HG03066 (cell line): Measurements from ENCODE around the gene ARPC1A.
"Not testable (repeated sequence)": the region's sequence is repeated elsewhere in the genome, so short reads cannot be mapped to it uniquely, and the experiment has no call there.

Source experiments
- ATAC-seq: cut with Tn5 transposase; IDR thresholded peaks from one replicate; pipeline ENCODE4 v1.9.1; 2021; ENCODE audit warnings: low read depth; ENCODE audit not compliant: unreplicated experiment

Gene ARPC1A

GRCh38 chr7:99325592-99326407 is at the start of gene ARPC1A:
Gene ARPC1A (plus strand): TSS chr7:99325898. CDS start chr7:99333354, 7,456 bp downstream.
- ATAC-seq: peak; percentile 87

GRCh38 chr7:99278180-99278579 is 47.5 kb upstream of the ARPC1A start:
- no peak for ATAC-seq

- not testable (repeated sequence) for ATAC-seq
Measured at GRCh38 chr7:99284165-99284564, 41.5 kb upstream of the ARPC1A start.

- no peak for ATAC-seq
Measured at GRCh38 chr7:99287779-99288534, 37.7 kb upstream of the ARPC1A start.

- no peak for ATAC-seq
Measured at GRCh38 chr7:99289185-99289584, 36.5 kb upstream of the ARPC1A start.

- not testable (repeated sequence) for ATAC-seq
Measured at GRCh38 chr7:99290148-99290547, 35.5 kb upstream of the ARPC1A start.

- ATAC-seq: no peak
Measured at GRCh38 chr7:99290980-99291607, 34.6 kb upstream of the ARPC1A start.

GRCh38 chr7:99292127-99292526 is 33.6 kb upstream of the ARPC1A start:
- no peak for ATAC-seq

- ATAC-seq: no peak
Measured at GRCh38 chr7:99293167-99293566, 32.5 kb upstream of the ARPC1A start.

GRCh38 chr7:99293650-99294049 is 32.0 kb upstream of the ARPC1A start:
- no peak for ATAC-seq

- ATAC-seq: no peak
Measured at GRCh38 chr7:99296471-99296870, 29.2 kb upstream of the ARPC1A start.

GRCh38 chr7:99301496-99301895 is 24.2 kb upstream of the ARPC1A start:
- ATAC-seq: no peak

GRCh38 chr7:99305473-99306260 is 20.0 kb upstream of the ARPC1A start:
- no peak for ATAC-seq

GRCh38 chr7:99308461-99309074 is 17.1 kb upstream of the ARPC1A start:
- no peak for ATAC-seq

- no peak for ATAC-seq
Measured at GRCh38 chr7:99309111-99309510, 16.6 kb upstream of the ARPC1A start.

- ATAC-seq: no peak
Measured at GRCh38 chr7:99310004-99310403, 15.7 kb upstream of the ARPC1A start.

GRCh38 chr7:99311702-99312101 is 14.0 kb upstream of the ARPC1A start:
- no peak for ATAC-seq

- no peak for ATAC-seq
Measured at GRCh38 chr7:99312316-99313203, 13.1 kb upstream of the ARPC1A start.

GRCh38 chr7:99313204-99313573 is 12.5 kb upstream of the ARPC1A start:
- ATAC-seq: no peak
